GM12875 (cell line): ENCODE data around the gene TYMP.
A peak's percentile ranks its signal among the peaks of the same experiment; 100 is the strongest.

ENCODE experiments used
- H3K4me3 ChIP-seq: one replicate; pipeline ENCODE4 v1.5.1; 2011; ENCODE audit warnings: low read depth, low read length, control low read depth
- TF ChIP-seq, protein P1 (sequence below): IDR thresholded peaks from 2 replicates; pipeline ENCODE4 v1.5.1; 2011; ENCODE audit warnings: low read depth, mild to moderate bottlenecking, control low read depth, inconsistent platforms, low read length, moderate library complexity, borderline replicate concordance; ENCODE audit not compliant: insufficient read depth

The TYMP gene

DNA sequence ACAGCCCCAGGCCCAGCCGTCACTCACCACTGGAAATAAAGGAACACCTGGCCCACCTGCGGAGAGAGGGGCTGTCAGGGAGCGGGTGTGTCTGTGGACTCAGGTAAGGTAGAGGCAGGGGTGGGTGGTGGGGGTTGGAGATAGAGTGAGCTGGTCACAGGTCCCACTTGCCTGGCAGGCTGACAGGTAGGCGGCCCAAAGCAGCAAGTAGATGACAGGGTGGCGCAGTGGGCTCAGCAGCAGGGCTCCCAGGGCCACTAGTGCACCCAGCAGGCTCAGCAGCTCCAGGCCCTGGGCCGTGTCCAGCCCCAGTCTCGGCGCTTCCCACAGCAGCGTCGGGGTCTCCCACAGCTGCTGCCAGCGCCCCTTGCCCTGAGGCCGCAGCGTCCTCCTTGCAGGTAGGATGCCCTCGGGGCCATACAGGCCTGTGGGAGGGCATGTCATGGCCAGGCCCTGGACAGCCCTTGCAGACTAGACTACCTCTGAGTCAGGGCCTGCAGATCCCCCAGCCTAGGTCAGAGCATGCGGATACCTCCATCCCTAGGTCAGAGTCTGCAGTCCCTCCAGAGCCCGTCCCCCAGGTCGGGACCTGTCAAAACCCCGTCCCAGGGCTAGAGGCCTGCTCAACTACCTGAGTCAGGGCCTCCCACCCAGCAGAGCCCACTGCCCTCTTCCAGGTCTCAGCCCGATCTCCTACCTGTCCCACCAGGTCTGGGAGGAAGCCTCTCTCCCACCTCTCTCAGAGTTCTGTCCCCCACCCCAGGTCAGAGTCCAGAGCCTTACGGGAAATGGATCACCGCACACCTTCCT, 23.0 kb downstream of the TYMP start:
- peak overlapping the region; percentile 96 for H3K4me3 ChIP-seq
- TF ChIP-seq, protein P1, sequence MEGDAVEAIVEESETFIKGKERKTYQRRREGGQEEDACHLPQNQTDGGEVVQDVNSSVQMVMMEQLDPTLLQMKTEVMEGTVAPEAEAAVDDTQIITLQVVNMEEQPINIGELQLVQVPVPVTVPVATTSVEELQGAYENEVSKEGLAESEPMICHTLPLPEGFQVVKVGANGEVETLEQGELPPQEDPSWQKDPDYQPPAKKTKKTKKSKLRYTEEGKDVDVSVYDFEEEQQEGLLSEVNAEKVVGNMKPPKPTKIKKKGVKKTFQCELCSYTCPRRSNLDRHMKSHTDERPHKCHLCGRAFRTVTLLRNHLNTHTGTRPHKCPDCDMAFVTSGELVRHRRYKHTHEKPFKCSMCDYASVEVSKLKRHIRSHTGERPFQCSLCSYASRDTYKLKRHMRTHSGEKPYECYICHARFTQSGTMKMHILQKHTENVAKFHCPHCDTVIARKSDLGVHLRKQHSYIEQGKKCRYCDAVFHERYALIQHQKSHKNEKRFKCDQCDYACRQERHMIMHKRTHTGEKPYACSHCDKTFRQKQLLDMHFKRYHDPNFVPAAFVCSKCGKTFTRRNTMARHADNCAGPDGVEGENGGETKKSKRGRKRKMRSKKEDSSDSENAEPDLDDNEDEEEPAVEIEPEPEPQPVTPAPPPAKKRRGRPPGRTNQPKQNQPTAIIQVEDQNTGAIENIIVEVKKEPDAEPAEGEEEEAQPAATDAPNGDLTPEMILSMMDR, result no peak

DNA sequence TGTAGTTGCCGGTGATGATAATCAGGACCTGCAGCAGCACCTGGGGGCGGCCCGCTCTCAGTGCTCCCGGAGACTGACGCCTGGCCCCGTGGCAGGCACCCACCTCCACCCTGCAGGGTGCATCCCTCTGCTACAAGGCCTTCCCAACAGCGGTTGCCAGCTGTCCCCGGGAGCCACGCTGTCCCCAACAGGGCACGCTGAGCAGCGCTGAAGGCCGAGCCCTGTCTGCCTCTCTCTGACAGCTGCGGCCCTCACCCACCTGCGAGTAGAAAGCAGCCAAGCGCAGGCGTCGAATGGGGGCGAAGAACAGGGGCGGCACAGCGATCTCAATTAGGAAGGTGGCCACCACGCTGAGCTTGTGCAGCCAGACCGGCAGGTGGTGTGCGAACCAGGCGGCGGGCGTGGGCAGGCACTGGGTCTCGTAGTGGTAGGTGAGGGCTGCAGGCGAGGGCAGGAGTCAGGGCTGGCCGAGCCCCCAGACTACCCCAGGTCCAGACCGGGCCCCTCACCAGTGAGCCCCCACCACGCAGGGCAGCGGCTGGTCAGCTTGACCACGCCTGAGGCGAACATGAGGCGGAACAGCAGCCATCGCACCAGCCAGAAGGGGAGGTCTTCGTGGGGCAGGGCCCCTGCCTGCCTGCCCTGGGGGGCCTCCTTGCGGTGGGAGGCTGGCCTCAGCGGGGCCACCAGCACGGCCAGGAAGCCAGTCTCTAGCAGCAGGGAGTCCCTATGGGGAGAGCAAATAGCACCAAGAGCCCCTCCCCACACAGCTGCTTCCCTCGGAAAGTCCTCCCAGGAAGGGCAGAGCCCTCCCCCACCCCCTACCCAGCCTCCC, 23.8 kb downstream of the TYMP start:
- TF ChIP-seq, protein P1, result no peak
- peak overlapping the region; percentile 96 for H3K4me3 ChIP-seq

DNA sequence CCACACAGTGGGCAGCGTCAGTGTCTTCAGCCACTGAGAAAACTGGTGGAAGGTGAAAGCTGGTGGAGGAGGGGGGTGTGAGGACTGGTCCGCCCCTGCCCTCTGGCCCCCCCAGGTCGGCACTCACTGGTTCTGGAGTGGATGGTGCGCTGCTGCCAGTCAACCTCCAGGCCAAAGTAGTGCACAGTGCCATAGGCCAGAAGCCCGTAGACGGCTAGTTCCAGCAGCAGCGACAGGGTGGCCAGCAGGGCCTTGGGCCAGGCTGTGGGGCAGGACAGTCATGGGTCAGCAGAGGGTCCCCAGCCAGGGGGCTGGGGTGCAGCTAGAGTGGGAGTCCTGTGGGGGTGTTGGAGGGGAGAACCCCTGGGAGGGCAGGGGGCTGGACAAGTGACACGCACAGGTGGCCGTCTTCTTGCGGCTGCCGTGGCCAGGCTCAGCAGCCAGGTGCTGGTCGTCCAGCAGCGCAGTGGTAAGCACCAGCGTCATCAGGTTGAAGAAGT, 24.5 kb downstream of the TYMP start:
- H3K4me3 ChIP-seq, result no peak overlapping the region

DNA sequence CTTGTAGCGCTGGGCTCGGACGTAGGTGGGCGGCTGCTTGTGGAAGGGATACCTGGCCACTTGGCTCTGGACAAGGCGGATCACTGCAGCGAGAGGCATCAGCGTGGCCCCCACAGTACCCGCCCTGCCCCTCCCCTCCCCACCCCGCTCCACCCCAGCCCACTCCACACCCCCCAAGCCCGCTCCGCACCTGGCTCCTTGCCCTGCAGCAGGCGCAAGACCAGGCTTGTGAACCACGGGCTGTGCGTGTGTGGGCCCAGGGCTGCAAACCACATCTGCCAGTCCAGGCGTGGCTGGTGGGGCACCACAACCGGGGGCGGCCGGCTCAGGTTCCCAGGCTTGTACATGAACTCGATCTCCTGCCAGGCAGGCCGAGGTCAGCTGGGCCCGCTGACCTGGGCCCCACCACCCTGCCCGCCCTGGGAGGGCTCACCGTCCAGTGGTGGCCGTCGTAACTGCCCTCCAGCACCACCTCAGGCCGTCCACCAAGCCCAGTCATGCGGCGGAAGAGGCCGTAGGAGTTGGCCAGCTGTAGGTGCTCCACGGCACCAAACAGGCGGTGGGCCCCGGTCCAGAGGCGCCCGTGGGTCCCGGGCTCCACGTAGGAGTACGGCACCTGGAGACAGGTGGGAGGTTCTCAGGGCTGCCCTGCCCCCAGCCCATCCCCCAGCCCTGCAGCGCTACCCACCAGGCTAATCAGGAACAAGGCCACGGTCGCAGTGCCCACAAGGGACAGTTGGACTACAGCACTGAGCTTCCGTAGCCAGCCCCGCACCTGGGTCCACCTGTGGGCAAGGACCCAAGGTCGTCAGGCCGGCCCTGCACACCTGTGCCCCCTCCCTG, 25.2 kb downstream of the TYMP start:
- H3K4me3 ChIP-seq, result no peak overlapping the region
- TF ChIP-seq, protein P1, result no peak

More for the DNA sequence above, 24.5 kb downstream of the TYMP start:
- TF ChIP-seq, protein P1, result no peak

DNA sequence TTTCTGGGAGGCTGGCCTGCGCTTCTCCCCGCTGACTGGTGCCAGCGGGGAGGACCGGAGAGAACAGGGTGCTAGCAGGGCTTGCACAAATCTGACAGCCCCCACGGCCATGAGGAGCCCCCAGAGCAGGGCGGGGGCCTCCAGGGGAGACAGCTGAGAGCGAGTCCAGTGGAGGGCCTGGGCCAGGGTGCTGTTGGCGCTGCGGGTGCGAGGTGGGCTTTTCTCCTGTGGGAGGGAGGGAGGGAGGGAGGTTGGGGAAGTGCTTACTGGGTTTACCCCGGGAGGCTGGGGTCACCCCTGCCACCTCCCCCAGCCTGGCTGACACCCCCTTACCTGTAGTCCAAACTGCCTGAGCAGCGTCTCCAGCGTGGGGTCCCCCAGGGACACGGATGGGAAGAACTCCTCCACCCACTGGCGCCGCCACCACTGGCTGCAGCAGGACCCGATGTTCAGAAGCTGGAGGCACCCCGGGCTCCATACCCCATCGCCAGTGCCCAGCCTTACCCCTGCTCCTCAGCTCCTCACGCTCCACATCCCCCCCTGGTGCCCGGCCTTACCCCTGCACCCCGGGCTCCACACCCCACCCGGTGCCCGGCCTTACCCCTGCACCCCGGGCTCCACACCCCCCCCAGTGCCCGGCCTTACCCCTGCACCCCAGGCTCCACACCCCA, 26.2 kb downstream of the TYMP start:
- no peak overlapping the region for H3K4me3 ChIP-seq
- TF ChIP-seq, protein P1, result peak; percentile 22; the same call in 1 of the 2 replicates

DNA sequence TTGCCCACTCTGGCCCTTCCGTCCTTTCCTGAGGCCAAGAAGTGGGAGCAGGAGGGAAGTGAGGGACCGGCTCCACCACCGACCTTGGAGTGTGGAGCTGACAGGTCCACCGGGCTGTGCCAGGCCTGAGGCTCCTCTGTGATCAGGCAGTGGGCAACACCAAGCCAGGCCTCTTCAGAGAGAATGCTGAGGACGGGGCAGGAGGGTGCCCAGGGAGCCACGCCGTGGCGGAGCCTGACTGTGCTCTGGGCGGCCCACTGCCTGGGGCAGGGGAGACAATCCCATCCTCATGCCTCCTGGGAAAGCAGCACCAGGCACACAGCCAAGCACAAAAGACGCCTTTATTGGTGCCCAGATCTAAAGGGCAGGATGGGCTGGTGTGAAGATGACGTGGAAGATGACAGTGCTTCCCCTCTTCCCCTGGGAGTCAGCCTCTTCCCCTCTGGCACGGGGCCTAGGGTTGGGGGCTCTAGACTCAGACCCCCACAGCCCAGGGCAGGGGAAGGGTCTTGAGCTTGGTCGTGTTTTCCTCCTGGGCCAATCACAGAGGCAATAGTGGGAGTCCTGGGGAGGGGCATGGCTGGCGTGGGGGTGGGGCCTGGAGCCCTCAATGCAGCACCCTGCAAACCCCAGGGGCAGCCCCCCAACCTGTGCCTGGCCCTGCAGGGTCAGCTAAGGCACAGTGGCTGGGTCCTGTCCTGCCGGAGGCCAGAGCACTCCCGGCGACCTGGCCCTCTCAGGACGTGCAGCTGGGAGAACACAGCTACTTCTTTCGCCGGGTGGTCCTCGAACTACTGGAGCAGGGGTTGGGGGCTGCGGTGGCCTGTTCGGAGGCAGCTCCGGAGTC, 27.0 kb downstream of the TYMP start:
- H3K4me3 ChIP-seq, result no peak overlapping the region
- TF ChIP-seq, protein P1, result no peak
